Measurements from ENCODE around the gene TREX2.

Gene TREX2, protein sequence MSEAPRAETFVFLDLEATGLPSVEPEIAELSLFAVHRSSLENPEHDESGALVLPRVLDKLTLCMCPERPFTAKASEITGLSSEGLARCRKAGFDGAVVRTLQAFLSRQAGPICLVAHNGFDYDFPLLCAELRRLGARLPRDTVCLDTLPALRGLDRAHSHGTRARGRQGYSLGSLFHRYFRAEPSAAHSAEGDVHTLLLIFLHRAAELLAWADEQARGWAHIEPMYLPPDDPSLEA

DNA sequence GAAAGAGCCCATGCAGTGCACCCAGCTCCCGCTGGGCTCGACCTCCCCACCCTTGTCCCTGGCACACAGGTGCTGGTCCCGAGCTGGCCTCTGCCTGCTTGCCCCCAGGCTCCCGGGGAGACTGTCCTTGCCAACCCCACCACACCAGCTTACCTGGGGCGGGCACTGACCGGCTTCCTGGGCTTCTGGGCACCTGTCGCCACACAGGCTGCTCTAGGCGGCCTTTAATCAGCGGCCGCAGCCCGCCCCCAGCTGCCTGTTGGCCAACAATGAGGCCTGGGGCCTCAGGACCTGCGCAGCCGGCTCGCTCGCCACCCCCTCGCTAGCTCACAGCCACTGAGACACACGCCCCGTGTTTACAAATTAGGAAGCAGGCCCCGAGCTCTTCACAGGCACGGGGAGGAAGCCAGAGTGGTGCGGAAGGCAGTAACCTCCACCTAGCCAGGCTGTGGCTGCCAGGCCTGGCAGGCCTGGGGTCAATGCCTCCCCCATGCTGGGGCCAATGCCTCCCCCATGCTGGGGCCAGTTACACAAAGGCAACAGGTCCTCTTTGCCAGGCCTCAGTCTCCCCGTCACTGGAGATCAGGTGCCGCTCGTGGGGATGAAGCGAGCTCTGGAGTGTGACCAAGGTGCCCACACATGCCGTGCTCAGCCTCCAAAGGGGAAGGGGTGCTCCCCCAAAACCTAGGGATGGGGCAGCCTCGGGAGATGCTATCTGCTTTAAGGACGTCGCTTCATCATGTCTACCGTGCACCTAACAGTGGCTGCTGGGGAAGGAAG, at the start of gene TREX2:
Gene TREX2 (minus strand): TSS at position 201 of the 780 bp plus-strand sequence. CDS start 626 bp downstream, outside the sequence.
- no peak for DNase-seq

DNA sequence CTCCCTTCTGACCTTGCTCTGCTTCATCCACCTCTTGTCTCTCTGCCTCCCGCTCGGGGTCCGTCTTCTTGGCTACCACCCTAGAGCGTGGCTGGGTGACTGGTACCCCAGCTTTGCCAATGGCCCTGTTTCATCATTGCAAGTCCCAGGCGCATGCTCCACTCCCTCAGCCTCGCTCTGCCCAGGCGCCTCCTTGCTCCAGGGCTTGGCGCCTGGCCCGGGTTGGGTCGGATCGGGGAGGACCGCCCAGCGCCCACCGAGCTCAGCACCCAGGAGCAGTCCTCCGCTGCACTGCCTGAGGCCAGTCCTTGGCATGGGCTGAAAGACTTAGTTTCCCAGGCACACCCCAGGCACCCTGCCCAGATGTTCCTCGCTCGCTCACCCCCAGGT, 49.5 kb upstream of the TREX2 start:
- DNase-seq = no peak

DNA sequence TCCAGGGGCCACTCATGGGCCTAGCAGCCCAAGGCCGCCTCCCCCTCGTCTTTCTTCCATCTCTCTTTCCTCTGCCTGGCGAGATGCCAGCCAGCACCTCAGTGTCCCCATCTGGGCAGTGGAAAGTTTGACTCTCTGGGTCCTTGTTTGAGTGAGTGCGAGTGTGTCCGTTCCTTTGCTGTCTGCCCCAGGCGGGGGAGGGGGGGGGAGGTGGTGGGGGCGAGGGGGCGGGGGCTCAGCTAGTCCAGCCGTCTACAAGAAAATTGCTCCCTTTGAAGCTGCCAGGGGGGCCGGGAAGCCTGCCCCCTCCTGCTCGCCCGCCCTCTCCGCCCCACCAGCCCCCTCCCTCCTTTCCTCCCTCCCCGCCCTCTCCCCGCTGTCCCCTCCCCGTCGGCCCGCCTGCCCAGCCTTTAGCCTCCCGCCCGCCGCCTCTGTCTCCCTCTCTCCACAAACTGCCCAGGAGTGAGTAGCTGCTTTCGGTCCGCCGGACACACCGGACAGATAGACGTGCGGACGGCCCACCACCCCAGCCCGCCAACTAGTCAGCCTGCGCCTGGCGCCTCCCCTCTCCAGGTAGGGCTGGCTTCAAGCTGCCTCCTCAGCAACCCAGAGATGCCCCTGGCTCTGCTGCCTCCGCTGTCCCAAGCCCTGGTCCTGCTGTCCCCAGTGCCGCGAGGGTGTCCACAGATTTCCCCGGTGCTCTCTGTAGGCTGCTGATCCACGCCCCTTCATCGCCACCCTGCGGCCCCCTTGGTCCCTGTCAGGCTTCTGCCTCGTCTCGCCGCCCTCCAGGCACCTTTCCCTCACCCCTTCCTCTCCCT, 48.9 kb upstream of the TREX2 start, which contains the start of gene BGN:
Gene BGN (plus strand): TSS at position 440 of the 821 bp plus-strand sequence. CDS start 9,652 bp downstream, outside the sequence.
- no peak for DNase-seq

DNA sequence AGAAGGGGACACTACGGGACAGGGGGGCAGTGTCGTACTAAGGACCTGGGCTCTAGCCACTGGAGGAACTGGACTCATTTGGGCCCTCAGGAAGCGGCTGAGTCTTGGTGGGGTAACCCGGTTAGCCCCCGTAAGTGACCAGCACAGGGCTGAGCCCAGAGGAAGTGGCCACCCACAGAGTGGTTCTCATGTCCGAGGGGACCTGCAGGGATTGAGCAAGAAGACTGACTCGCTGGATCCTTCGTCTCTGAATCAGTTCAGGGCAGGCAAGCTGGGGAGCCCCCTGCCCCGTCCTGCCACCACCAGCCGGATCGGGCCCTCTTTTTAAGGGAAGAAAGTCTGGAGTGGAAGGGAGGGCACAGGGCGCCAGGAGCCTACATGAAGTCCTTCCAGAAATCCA, 48.2 kb upstream of the TREX2 start:
- DNase-seq = no peak

DNA sequence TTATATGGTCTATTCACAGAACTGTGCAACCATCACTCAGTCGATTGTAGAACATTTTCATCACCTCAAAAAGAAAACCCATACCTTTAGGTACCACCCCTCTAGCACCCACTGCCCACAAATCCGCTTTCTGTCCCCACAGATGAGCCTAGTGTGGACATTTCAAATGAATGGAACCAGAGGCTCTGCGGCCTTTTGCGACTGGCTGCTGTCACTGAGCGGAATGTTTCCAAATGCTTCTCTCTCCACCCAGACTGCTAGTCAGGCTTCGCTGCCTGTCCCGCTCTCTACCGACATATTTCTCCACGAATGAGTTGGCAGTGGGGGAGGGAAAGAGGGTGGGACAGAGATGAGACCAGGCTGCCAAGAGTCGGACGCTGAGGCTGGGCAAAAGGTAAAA, 47.2 kb upstream of the TREX2 start:
- DNase-seq = no peak

DNA sequence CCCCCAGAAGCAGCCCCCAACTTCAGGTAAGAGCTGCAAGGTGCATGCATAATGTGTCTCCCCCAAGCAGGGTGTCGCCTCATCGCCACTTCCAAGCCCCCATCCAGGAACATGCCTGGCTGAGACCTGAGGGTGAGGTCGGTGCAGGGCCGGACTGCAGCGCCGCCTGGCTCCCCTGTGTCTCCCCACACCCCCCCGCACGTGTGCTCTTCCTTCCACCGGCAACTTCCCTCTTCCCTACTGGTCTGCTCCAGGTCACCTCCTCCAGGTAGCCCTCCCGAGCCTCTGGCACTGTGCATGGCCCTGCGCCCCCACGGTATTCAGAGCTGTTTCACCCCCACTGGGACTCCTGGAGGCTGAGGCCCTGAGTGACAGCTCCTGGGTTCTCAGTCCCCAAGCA, 46.7 kb upstream of the TREX2 start:
- no peak for DNase-seq

DNA sequence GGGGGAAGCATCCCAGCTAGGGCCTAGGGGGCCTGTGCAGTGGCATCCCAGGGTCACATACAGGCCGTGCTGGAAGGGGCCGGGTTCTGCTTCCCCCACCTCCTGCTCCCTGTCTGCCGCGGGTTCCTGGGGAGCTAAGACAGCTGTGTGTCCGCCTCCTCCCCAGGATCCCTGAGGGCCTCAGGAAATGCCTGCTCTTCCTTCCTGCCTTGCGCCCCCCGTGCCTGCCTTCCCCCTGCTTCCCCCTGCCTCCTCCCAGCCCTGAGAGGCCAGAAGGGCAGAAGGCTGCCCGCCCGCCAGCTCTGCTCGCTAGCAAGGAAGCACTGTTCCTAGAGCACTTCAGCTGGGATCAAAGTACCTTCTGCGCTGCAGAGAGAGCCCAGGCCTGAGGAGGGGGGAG, 46.1 kb upstream of the TREX2 start:
- no peak for DNase-seq

DNA sequence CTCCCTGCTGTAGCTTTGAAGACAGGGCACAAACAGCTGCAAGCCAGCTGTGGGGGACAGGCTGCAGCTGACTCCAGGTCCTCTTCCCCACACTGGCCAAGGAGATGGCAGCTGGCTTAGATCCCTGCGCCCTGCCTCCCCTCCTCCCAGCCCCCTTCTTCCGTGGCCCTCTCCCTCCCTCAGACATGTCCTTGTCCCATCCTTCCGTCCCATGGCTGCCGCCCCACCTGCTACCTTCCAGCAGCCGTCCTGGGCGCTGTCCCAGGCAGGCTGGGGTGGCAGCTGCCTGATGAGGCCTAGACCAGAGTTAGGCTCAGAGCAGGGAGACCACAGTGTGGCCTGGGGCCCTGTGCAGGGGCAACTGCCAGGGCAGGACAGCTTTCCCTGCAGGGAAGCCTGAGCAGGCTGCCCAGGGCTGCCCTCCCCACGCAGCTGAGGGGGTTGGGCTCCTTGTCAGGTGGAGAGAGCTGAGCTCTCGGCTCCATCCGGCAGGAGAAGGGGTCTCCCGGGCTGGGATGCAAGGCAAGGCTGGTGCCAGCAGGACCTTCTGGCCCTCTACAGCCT, 45.6 kb upstream of the TREX2 start:
- DNase-seq = no peak

DNA sequence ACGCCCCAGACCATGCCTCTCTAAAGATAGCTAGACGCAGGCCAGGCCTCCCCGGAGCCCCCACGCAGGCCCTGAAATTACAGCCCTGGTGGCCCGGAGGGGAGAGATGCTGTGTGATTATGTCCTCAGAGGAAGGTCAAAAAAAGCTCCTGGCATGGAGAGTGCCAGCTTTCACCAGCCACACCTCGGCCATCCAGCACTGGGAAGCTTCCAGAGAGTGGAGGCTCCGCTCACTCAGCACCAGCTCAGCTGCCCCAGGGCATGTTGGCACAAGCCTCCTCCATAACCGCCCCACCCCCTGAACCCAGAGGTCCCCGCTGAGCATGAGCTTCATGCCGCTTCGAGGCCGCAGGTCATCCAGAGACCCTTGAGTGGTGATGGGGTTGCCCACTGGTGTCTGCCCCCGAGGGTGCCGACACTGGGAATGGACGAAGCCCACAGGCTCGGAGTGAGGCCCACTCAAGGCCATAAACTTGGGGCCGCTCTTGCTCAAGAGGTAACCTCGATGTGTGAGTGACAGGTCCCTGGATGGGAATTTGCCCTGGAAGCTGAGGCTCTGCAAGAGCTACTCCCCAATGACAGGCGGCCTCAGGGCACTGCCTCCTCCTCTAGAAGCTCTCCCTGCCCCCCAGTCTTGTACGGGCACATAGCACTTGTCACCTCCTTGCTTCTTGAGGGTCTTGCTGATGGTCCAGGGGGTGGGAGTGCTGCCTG, 44.5 kb upstream of the TREX2 start:
- no peak for DNase-seq

DNA sequence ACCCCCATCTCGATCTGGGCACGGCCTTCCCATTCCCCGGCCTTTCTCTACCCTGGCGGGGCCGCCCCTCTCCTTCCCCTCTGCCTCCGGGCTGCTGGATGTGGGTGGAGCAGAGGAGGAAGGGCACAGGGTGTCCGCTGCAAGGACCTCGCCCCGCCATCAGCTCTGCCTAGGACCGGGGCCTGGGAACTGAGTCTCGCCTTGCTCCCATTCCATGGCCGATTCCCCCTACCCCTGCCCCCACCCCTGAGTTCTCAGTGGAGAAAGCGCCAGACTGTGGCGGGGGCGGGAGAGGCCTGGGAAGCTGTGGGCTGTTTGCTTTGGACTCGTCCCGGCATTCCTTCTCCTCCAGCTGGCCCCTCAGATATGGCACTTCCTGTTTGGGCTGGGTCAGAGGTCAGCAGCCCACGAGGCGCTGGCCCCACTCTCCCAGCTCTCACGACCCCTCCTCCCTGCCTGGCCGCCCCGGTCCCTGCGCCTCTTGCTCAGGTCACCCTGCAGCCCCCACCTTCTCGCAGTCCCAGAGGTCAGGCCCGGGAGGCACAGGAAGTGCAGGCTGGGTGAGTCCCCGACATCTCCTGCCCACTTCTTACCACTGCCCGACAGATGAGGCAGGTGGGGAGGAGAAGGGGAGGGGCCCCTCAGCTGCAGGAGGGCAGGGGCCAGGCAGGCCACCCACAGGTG, 42.5 kb upstream of the TREX2 start:
- DNase-seq = no peak

DNA sequence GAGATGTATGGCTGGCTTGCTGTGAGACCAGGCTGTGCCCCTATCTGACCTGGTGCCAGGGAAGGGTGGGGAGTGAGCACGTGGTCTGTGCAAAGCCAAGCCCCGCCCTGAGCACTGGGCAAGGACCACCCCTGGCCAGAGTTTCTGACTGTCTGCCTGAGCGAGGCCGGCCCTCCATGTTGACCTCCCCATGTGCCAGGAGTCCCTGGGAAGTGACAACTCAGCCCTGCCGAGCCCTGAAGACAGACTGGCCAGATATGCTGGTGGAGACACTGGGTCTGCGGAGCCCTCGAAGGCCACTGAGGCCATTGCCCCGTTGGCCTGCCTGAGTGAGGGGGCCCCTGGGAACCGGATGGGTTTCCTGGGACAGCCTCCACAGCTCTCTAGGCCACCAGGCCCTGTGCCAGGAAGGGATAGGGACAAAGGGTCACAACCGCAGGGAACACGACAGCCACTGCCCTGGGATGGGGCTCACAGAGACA, 41.8 kb upstream of the TREX2 start:
- no peak for DNase-seq

DNA sequence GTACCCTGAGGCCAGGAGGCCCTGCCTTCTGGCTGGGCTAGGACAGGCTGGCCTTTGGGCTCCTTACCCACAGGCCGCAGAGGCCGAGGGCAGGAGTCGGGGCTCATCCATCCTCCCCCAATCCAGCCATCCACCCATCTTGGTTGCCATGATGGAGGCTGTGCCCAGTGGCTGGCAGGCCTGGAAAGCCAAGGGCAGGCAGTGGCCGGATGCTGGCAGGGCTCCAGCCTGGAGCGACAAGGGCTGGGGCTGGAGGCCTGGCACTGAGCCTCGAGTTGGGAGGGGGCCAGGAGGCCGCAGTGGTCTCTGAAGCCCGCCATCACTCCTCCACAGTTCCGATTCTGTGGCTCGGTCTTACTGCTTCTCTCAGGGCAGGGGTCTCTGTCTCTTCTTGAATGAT, 40.3 kb upstream of the TREX2 start:
- no peak for DNase-seq

DNA sequence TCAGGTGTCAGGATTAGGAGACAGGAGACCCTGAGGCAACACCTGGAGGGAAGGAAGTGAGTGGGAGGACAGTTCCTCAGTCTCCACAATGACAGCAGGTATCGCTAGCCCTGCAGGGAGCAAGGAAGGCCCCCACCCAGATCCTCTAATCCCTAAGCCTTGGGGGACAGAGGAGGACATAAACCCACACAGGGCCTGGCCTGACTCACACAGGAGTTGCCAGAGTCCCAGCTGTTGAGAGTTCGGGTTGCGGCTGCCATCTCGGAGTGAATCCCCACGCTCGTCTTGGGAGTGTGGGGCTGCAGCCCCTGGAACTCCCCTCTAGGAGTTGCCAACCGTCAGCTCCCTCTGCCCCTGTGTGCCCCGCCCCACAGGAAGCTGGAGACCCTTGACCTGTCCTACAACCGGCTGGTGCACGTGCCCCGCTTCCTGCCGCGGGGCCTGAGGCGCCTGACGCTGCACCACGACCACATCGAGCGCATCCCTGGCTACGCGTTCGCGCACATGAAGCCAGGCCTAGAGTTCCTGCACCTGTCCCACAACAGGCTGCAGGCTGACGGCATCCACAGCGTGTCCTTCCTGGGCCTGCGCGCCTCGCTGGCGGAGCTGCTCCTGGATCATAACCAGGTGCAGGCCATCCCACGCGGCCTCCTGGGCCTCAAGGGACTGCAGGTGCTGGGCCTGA, 39.7 kb upstream of the TREX2 start:
- DNase-seq = no peak

DNA sequence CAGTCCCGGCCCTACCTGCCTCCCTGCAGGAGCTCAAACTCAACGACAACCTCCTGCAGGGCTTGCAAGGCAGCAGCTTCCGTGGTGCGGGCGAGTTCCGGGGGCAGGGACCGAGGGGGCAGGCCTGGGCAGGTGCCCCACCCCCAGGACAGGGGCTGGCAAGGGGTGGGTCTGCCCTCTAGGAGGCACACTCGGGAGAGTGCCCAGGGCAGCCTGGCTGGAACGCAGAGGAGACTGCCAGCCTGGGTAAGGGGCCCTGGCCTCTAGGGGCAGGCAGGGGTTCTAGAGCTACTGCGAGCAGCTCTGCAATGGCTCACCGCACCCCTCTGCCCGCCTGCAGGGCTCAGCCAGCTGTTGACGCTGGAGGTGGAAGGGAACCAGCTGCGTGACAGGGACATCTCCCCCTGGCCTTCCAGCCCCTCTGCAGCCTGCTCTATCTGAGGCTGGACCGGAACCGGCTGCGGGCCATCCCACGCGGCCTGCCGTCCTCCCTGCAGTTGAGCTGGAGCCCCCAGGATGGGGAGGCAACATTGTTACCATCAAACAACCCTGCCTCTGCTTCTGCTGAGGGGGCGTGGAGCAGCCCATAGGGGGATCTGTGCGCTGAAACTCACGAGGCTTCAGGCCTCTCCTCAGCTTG, 36.6 kb upstream of the TREX2 start:
- DNase-seq = no peak

DNA sequence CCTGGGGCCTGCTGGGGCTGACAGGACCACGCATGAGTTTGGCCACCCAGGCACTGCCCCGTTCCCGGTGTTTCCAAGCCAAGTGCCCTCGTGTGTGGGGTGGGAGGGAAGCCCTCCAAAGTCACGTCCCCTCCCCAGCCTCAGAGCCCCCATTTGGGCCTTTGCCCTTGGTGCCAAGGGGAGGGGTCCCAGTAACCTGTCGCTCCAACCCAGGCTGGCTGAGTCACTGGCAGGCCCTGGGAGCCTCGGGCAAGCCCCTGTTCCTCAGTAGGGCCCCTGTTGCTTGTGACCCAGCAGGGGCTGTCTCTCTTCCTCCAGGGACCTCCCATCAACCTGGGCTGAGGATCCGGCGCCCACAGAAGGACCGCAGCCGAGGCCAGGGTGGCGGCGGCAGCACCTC, 35.2 kb upstream of the TREX2 start:
- no peak for DNase-seq

DNA sequence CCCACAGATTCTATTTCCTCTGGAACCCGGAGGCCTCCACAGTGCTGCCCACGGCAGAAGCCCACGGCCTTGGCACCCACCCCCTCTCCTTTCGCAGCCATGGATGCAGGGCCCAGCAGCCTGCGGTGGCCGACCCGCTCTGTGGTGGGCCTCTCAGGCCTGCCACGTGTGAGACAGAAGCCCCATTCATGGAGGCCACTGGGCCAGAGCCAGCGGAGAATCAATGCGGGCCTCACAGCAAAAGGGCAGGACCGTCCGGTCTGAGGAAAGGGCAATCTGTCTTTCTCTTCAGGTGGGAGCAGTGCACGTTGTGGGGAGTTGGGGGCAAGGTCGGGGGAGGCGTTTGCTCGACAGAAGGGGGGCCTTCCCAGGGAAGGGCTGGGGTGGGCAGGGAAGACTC, 32.9 kb upstream of the TREX2 start:
- DNase-seq = no peak

DNA sequence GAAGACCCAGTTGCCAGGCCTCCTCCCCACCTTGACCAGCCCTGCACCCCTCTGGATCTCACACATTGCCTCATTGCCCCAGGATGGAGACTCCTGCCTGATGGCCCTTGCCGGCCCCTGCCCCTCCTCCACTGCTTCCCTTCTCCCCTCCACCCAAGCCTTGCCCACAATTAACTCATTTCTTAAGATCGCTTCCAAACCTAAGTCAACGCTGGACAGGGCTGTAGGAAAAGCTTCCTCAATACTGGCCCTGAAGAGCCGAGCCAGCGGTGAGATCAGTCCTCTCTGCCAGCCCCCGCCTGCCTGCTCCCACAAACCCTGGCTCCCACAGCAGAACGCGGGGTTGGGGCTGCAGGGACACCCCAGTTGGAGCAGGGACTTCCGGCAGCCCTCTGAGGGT, 32.0 kb upstream of the TREX2 start:
- no peak for DNase-seq

DNA sequence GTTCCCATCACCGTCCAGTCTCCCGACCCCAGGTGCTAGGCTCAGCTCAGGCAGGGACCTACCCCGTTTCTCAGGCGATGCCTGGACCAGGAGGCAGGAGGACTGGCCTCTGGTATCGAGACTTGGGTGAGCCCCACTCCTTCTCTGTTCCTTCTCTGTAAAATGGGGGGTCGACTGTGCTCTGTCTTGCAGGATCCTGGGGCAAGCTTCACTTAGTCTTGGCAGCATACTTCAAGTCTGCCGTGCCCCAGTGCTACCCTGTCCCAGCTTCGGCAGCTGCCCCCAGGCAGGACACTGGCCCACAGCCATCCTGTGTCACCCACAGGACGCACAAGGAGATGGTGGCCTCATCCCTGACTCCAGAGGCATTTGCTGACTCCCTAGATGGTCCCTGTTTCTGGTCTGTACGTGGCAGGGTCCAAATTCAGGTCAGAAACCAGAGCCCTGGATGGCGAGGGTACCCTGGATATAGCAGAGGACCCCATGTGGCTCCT, 31.6 kb upstream of the TREX2 start:
- DNase-seq = no peak

DNA sequence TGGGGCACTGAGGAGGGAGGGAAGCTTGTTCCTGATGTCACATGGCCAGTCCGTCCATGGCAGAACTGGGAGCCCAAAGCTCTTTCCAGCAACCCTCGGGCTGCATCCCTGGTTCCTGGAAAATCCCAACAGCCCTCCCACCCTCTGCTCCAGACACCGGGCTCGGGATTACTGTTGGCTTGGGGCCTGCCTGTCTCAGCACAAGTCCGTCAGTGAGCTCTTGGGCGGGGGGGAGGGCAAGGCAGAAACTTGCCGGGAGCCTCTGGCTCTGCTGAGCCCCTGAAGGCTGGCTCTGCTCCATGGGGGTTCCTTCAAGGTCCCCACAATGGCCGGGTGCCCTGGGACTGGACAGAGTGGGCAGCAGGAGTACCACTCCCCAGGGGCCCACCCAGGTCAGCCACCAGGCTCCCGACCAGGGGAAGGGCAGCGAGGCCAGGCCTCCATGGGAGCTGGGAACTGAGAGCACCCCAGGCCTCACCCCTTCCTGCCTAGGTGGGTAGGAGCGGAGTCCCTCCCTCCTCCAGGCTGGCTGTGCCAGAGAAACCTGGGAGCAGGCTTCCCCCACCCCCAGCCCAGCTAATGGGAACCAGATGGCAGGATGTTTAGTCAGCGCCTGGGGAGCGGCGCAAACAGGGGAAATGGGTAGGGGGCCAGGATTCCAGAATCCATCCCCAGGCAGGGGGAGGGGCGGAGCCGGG, 31.0 kb upstream of the TREX2 start:
- DNase-seq = no peak

DNA sequence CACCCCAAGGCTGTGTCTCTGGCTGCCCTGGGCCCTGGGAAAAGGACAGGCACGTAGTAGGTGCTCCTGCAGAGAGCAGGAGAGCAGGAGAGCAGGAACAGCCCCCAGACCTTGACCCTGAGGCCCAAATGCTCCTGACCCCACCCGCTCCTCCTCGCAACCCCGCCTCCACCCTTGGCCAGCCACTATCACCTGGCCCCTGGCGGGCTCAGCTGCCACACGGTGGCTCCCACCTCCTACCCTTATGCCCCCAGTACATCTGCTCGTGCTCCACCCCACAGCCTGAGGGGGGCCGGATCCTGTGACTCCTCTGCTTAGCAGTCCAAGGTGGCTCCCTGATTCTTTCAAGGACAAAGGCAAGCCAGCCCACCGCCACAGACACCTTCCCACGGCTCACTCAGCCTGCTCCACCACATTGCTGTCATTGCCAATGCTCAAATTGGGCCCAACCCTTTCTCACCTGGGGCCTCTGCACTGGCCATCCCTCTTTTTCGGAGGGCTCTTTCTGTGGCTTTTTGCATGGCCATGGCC, 30.0 kb upstream of the TREX2 start:
- DNase-seq = no peak
